ENCODE measurements around the gene HAP1. TPM values are rescaled to one million over a fixed set of nuclear protein-coding genes. Genes with fewer than 3 reads are reported as not detected.

HAP1 gene
- total RNA-seq, 1 donor from 2014 or later: 0.11 TPM

DNA sequence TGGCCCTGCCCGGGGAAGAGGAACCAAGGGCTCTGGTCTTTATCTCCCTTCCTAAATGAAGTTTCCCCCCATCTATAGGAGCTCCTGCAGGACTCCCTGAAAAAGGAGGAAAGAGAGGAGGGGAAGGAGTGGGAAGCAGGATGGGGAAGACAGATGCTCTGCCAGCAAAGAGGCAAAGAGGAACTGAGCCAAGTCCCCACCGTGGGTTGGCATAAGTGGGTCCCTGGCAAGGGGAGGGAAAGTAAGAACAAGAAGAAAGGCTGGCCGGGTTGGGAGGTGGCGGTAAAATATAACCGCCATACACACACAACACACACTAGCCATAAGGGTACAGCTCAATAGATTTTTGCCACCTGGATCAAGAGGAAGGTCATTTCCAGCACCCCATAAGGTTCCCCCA, 51.8 kb downstream of the HAP1 start:
- no peaks in the 10 kb centered on the region for H3K9me3 Mint-ChIP-seq
- no peaks in the 10 kb centered on the region for H3K36me3 Mint-ChIP-seq (ENCODE audit: low read depth)
- ChIA-PET POLR2A (interaction anchor here (8.5 kb wide), 1 partner anchor 9 kb away, joined by 421 read pairs; the partner anchor contains the start of gene EIF1), CTCF (no interaction called here)
- TF ChIP-seq, protein P1, sequence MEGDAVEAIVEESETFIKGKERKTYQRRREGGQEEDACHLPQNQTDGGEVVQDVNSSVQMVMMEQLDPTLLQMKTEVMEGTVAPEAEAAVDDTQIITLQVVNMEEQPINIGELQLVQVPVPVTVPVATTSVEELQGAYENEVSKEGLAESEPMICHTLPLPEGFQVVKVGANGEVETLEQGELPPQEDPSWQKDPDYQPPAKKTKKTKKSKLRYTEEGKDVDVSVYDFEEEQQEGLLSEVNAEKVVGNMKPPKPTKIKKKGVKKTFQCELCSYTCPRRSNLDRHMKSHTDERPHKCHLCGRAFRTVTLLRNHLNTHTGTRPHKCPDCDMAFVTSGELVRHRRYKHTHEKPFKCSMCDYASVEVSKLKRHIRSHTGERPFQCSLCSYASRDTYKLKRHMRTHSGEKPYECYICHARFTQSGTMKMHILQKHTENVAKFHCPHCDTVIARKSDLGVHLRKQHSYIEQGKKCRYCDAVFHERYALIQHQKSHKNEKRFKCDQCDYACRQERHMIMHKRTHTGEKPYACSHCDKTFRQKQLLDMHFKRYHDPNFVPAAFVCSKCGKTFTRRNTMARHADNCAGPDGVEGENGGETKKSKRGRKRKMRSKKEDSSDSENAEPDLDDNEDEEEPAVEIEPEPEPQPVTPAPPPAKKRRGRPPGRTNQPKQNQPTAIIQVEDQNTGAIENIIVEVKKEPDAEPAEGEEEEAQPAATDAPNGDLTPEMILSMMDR (IDR thresholded peaks at IDR 0.05): no peak
- no peak overlapping the region for H3K27ac Mint-ChIP-seq
- peaks cover 18% of the 10 kb centered on the region for H3K4me1 Mint-ChIP-seq
- intact Hi-C loops (cut with micrococcal nuclease): no loop called here
- no peak for DNase-seq
- no peak for ATAC-seq (ENCODE audit: low read depth)
- no peaks in the 10 kb centered on the region for H3K27me3 Mint-ChIP-seq
- no peak overlapping the region for H3K4me3 Mint-ChIP-seq

DNA sequence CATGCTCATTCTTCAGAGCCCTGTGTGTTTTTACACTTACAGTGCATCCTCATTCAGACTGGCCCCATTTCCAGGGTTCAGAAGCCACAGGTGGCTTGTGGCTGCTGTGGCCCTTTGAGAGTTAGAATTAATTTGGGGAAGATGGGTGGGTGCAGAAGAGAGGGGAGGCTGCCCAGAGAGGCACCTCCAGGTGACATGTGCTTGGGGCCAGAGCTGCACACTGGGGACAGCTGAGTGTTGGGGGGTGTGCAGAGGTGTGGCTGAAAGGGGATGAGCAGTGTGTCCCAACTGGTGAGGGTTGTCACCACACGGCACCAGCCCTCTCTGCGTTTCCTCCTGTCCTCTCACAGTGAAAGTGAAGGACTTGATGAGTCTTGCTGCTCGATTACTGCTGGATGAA, 52.7 kb downstream of the HAP1 start:
- H3K4me1 Mint-ChIP-seq: peaks cover 24% of the 10 kb centered on the region
- no peak for ATAC-seq (ENCODE audit: low read depth)
- intact Hi-C loops (cut with micrococcal nuclease): no loop called here
- ChIA-PET POLR2A (interaction anchor here (0.6 to 8.5 kb wide), 2 partner anchors 10 to 14 kb away, joined by 3 to 421 read pairs; partner anchors contain the start of gene EIF1), CTCF (interaction anchor here (0.9 to 1.3 kb wide), 2 partner anchors 16 to 19 kb away, joined by 3 to 4 read pairs; no protein-coding TSS in a partner anchor)
- H3K4me3 Mint-ChIP-seq: no peak overlapping the region
- H3K36me3 Mint-ChIP-seq (ENCODE audit: low read depth): no peaks in the 10 kb centered on the region
- TF ChIP-seq, protein P1 (IDR thresholded peaks at IDR 0.05): no peak
- no peak overlapping the region for H3K27ac Mint-ChIP-seq
- no peaks in the 10 kb centered on the region for H3K27me3 Mint-ChIP-seq
- no peaks in the 10 kb centered on the region for H3K9me3 Mint-ChIP-seq
- no peak for DNase-seq

DNA sequence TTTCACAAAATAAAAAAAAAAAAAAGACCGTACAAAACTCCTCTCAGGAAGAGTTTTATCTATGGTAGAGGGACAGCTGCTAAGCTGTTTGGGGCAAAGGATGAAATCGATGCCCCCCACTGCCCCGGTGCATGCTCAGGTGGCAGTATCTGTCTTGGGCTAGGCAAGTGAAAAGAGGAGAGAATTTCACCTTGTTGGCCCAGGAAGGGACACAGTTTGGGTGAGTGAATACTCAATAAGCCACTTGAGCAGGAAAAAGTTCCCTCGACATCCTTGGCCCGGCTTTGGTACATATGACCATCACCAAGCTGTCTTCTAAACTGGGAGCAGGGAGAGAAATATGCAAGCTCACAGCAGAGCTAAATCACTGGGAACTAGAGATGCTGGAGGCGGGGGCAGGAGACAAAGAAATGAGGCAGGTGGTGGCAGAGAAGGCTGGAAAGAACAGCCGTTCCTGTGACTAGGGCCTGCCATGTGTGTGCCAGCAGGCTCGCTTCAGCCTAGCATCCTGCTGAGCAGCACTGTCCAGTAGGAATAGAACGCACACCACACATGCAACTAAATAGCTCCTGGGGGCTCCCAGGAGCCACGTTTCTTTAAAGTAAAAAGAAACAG, 53.9 kb downstream of the HAP1 start:
- H3K27me3 Mint-ChIP-seq: no peaks in the 10 kb centered on the region
- no peak overlapping the region for H3K27ac Mint-ChIP-seq
- DNase-seq (no peak), ATAC-seq (ENCODE audit: low read depth) (no peak)
- H3K36me3 Mint-ChIP-seq (ENCODE audit: low read depth): peaks cover 3% of the 10 kb centered on the region
- TF ChIP-seq, protein P1 (IDR thresholded peaks at IDR 0.05): no peak
- ChIA-PET CTCF (interaction anchor here (1.1 to 6.3 kb wide), 5 partner anchors 10 to 18 kb away, joined by 3 to 71 read pairs (median 5); partner anchors contain the start of gene EIF1), POLR2A (interaction anchor here (0.6 to 8.5 kb wide), 3 partner anchors 11 to 1283 kb away, joined by 5 to 421 read pairs (median 6); partner anchors contain the start of gene EIF1)
- H3K4me1 Mint-ChIP-seq: peaks cover 36% of the 10 kb centered on the region
- peaks cover 4% of the 10 kb centered on the region for H3K9me3 Mint-ChIP-seq
- intact Hi-C loops (cut with micrococcal nuclease): no loop called here
- no peak overlapping the region for H3K4me3 Mint-ChIP-seq

DNA sequence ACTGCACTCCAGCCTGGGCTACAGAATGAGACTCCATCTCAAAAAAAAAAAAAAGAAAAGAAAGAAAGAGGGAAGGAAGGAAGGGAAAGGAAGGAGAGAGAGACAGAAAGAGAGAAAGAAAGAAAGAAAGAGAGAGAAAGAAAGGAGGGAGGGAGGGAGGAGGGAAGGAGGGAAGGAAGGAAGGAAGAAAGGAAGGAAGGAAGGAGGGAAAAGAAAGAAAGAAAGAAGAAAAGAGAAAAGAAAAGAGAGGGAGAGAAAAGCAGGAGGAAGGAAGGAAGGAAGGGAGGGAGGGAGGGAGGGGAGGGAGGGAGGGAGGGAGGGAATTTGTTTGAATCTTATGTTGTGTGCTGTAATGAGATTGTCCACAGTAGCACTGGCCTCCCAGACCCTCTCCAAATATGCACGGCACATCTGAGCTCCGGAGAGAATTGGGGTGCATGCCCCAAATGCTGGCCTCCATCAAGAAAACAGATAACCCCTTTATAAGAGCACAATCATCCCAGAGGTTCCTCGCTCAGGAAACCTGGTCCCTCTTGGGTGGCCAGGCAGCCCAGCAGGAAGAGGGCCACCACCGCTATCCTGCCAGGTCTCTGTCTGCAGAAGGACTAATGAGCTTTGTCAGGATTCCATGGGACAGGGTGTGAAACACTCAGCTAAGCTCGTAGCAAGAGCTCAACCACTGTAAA, 54.6 kb downstream of the HAP1 start:
- Mint-ChIP-seq H3K4me1 (peaks cover 43% of the 10 kb centered on the region), H3K36me3 (ENCODE audit: low read depth) (peaks cover 3% of the 10 kb centered on the region), H3K9me3 (peaks cover 4% of the 10 kb centered on the region), H3K27ac (no peak overlapping the region), H3K4me3 (no peak overlapping the region), H3K27me3 (no peaks in the 10 kb centered on the region)
- DNase-seq (no peak), ATAC-seq (ENCODE audit: low read depth) (no peak)
- TF ChIP-seq, protein P1 (IDR thresholded peaks at IDR 0.05): no peak
- intact Hi-C loops (cut with micrococcal nuclease): no loop called here
- POLR2A ChIA-PET: interaction anchor here (0.6 to 8.5 kb wide), 3 partner anchors 12 to 1055 kb away, joined by 5 to 421 read pairs (median 77); partner anchors contain the start of gene EIF1
- CTCF ChIA-PET: interaction anchor here (1.1 to 6.3 kb wide), 8 partner anchors 10 to 17 kb away, joined by 3 to 71 read pairs (median 12); partner anchors contain the start of gene EIF1
